ENCODE results near the gene KDELR3.

Gene KDELR3

DNA sequence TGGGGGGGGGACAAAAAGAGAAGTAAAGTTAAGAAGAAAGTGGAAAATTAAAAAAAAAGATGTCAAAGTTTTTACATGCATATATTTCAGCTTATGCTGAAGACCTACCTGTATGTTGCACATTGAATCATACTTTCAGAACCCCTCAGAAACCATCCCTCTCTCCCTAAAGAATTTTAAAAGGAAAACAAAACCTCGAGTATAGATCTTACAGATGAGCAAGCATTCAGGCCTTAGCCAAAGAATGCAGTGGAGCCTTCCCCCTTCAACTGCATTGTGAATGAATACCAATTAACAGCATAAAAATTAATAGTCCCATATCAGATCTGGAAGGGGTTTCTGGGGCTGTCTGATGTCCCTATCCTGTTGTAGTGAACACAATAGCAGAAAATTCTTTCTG is 16.3 kb downstream of the KDELR3 start:
- FAIRE-seq = no peak

DNA sequence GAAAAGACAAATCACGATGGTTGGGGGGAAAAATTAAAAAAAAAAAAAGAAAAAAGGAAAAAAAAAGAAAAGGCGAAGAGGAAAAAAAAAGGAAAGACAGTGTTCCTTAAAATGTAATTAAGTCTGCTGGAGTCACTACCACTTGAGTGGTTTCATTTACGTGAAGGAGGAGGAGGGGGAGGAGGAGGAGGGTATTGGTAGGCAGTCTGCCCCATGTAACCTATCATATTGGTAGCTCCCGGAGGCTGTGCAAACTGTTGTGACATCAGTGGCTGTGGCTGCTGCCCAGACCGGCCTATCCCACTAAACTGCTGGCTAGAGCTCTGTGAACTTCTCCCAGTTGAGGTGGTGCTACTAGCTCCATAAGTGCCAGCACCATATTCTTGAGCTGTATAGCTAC is 17.9 kb downstream of the KDELR3 start:
- no peak for FAIRE-seq

GRCh38 chr22:38487946-38488345 is 20.1 kb downstream of the KDELR3 start:
- FAIRE-seq = no peak

- FAIRE-seq = no peak
These were observed 21.2 kb downstream of the KDELR3 start for GRCh38 chr22:38489142-38489541.

GRCh38 chr22:38489561-38490145 is 21.8 kb downstream of the KDELR3 start:
- FAIRE-seq = no peak

DNA sequence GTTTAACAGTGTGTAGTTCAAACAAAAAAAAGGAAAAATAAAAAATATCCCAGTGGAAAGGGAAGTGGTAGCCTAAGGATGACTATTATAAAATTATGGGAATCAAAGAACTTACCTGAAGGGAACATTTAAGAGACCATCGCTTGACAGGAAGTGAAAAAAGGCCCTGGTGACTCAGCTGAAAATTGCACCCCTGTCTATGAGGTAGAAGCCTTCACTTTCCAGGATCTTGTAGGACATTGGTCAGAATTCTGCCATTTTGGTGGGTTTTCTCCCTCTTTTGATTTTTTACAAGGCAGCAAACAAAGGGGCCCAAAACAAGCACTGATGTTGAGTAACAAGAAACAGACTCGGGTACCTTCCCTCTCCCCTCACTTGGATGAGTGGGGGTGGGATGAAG is 22.6 kb downstream of the KDELR3 start:
- FAIRE-seq = no peak

DNA sequence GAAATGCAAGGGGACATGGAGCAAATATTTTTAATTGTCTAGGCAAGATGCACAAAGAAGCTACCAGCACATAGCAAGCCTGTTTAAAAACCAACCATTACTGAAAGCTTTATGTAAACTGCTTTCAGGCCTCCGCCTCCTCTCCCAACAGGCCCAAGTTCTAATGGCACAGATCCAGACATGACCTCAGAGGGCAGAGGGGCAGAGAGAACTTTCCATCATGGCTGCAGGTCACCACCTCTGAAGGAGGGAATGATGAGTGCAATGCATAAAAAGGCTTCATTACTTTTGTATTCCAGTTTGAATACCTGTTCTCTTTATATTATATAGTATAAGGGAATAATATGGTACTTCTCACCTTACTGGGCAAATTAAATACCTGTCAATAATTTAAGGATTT is 23.0 kb downstream of the KDELR3 start:
- FAIRE-seq = no peak

- FAIRE-seq = no peak
These were observed 23.9 kb downstream of the KDELR3 start for GRCh38 chr22:38491707-38492348.

GRCh38 chr22:38494498-38494897 is 26.6 kb downstream of the KDELR3 start:
- FAIRE-seq = no peak

GRCh38 chr22:38494939-38495338 is 27.0 kb downstream of the KDELR3 start:
- no peak for FAIRE-seq

DNA sequence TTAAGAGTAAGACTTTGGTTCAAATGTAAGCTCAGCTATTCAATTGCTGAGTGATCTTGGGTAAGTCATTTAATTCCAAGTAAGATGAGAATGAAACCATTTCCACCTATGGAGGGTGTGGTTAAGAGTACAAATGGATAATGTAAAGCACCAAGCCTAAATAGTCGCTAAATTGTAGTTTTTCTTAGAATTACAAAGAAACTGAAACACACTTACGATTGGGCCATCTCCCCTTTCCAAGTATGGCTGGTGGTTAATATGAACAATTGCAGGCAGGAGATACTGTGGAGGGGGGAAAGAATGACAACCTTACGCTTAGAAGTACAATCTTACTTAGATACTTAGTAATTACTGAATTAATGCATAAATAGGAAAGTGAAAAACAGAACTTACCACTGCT is 30.0 kb downstream of the KDELR3 start:
- no peak for FAIRE-seq

GRCh38 chr22:38501797-38502672 is 34.1 kb downstream of the KDELR3 start:
- FAIRE-seq = no peak

DNA sequence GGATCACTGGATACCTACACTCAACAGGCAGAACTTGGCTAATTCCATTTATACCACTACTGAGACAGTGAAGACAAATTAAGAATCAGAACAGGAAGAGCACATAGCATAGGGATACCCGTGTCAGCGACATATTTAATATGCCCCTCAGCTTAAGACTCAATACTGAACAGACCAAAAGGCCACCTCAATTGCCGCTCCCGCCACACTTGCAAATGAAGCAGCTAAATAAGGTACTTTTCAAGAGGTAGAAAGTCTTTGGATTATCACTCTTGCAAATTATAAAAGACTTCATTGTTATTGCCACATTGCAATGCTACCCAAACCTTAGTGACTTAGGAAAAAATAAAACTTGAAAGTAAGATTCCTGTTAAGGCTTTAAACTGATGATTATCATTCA is 35.1 kb downstream of the KDELR3 start:
- FAIRE-seq = no peak

DNA sequence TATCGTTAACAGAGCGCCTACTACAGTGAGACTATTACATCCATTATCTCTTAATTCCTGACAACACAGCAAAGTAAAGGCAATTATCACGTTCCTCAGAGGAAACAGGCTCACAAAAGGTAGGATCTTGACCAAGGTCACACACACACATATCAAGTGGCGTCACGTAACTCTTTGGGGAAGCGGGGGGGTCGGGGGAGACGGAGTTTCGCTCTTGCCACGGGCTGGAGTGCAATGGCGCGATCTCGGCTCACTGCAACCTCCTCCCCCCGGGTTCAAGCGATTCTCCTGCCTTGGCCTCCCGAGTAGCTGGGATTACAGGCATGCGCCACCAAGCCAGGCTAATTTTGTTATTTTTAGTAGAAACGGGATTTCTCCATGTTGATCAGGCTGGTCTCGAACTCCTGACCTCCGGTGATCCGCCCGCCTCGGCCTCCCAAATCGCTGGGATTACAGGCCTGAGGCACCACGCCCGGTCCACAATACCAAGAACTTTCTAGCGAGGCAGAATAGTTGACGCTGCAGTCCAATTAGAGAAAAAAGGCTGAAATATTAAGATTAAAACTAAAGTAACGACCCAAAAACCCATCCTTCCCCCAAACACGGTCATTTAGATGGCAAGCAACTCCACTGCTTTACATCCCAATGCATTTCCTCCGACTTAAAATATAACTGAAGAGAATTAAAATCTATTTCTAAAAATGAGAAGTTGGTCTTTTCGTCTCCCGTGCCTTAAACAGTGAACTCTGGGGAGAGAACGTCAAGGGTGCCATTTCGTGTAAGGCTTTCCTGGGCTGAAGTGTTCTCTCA is 37.0 kb downstream of the KDELR3 start:
- no peak for FAIRE-seq

DNA sequence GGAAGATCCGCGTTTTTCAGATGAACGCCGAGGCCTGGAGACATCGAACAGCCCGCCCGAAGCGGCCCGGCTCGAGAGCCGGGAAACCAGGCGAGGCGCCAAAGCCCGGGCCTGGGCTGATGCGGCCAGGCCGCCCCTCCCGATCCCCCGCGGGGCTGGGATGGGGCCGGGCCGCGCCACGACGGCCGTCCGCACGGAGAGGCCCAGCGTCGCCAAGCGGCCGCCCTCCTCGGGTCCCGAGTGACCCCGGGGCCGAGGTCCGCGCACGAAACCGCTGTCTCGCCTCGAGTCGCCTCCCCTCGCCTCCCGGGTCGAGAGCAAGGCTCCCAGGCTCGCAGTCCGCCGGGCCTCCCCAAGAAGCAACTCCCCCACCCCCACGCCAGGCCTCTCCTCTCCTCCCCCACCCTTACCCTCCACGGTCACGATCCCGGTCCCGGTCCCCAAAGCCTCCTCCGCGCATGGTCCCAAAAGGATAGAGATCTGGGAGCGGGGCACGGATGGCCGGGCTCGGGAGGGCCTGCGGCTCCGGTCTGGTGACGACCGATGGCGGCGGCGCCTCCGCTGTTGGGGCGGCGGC is 37.7 kb downstream of the KDELR3 start:
- no peak for FAIRE-seq

GRCh38 chr22:38506118-38506962 is 38.4 kb downstream of the KDELR3 start, which contains the start of gene DDX17:
Gene DDX17, minus strand, starts transcription at chr22:38506311.
- FAIRE-seq = peak; percentile 95

DNA sequence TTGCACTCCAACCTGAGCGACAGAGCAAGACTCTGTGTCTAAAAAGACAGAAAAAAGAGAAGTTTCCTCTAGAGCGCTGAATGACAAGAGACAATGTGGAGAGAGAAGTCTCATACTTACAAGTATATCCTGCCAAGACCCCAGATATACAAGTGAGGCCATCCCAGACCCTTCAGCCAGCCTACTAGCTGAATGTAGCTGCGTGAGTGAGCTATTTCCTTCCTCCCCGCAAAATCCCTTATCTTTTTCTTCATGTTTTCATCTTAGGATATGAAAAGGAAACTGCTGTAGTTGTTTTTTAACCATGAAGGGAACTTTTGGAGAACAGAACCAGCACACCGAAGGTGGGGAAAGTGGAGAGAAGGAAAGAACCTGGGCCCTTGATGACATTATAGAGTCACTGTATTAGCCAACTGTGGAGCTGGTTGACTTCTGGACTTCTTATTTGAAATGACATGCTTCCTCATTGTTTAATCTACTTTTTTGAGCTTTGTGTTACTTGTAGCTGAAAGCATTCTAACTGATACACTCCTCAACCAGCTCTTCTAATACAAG is 42.6 kb downstream of the KDELR3 start:
- no peak for FAIRE-seq

DNA sequence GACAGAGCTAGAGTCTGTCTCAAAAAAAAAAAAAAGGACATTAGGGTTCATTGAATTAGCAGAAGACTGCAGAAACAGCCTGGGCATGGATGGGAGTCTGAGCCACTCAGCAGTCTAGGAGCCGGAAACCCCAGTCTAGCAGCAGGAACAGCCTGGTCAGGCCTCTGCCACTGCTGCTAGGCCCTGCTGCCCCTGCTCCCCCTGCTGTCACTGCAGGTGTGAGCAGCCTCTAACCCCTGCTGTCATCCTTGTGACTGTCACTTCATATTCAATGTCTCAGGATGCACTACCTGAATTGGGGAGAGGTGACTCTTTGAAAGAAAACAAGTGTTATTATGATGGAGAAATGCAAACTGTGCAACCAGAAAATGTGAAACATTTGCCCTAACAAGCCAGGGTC is 45.2 kb downstream of the KDELR3 start:
- FAIRE-seq = no peak

- FAIRE-seq = no peak
These were observed 50.7 kb downstream of the KDELR3 start for GRCh38 chr22:38518620-38519019.

DNA sequence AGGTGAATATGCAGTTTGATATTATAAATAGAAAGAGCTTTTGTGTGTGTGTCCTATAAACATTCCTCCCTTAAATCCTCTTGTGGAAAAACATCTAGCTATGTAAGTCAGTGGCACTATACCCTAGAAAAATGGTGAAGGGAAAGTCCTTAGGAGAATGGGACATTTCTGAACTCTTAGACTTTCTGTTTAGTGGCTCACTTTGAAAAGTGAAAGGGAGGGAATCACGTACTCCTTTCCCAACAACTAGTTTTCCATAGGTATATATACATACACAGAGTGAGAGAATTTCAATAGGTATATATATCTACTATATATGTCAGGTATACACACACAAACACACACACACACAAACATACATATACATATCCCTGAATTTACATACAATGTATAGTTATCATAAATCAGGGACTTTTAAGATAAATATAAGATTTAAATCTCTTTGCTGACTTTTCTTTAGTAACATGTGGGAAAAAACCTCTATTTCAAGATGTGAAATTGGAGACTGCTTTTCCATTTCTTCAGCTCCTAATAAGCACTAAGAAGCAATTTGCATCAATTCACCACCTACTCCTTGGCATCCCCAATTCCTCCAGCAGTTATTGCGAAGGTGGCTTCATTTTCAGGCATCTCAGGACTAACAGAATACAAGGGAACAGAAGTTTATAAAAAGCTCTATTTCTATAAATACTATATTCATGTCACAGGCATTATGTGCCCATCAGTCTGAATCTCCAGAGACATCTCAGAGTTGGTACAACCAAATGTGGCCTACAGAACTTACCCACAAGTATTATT is 51.8 kb downstream of the KDELR3 start:
- FAIRE-seq = no peak

- no peak for FAIRE-seq
These were observed 55.1 kb downstream of the KDELR3 start for GRCh38 chr22:38523029-38523428.
